DMS 273 (cell line): Measurements from ENCODE around the gene CFAP54.
A peak's percentile ranks its signal among the peaks of the same experiment; 100 is the strongest.

Experiments used
- DNase-seq: peaks from one replicate; lab custom pipeline; 2025; ENCODE audit not compliant: unreplicated experiment; lab: John Stamatoyannopoulos, UW

The CFAP54 gene, protein sequence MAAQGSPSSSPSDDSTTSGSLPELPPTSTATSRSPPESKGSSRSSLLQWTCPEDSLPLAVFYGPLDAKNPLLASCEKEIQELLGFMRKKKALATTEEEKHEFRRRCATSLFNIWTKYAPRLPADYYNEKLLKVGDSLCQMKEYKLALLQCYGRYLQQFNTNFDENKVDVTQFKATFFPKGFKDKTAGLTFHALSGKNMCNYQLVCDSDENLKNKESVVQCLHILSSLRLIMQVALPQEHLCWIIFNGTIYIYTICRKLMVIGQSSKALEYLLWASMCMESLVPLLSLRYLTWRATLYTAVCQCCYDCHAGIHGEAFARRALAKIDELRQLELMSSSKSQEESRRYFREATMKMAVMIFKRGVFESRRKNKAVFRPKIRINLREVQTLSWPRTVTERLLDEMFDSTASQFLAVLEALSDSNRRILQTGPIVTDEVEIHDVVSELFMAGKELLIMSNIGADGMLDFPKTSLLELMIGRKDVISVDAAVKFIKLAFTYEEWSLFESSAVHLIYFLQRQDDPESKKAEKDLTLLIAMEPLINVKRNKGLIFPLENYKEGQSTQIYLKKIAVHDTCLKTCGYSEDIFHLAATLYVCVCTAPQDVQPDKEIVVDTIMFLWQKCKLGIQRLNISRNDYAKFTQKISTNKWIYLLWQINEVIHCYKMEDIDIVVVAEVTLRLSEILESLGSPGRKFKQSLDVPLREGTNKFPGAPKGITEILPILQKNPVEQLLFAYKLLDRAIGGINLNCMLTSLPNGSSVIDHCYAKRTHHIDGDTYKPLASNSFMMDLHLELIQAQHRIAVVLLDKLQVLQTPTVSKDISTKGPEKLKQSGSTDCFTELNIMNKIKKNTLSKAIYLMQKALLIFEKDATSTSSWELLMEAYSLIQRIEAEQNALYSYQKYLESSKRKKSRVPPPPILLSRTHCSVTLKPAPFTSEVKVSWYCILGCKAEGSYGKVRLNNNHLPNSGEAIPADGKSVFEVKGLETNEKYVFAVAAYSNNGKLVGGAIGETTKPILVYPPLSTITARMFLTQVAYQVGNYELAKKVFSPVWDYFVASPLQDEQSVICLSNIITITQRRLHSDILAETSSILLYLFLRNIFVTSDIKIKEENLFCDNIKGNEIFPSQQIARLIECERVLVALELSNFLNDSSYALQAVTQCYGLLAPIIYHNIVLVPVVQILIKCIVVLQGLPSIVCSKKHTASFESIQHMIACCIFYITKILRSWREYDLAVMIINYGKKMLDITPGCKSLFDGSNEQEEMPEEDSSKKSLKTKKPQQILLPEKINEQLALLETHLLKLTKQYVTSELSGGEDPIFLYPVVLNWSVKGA (N-terminal part only)

GRCh38 chr12:96489392-96490056 is at the start of gene CFAP54:
TSS of gene CFAP54 (plus strand) at chr12:96489577. CDS start at chr12:96489610, 33 bp downstream.
- DNase-seq = peak; percentile 95

- DNase-seq = no peak
Observed at GRCh38 chr12:96441816-96442215, 47.6 kb upstream of the CFAP54 start.

DNA sequence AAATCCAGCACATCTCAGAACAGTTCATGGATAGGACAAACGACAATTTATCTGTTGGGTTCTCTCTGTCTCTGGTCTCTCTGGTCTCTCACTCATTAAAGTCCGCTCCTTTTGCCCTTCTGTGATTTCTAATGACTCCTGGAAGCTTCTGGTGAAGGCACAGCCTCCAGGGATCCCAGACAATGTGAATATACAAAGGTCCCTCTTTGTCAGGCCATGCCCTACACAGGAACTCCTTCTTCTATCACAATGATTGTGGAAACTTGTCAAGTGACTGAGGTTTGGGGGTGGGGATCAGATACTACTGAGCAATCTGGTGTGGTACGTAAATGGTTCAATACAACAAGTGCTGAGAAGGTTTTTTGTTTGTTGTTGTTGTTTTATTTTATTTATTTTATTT is 46.5 kb upstream of the CFAP54 start:
- DNase-seq = no peak

DNA sequence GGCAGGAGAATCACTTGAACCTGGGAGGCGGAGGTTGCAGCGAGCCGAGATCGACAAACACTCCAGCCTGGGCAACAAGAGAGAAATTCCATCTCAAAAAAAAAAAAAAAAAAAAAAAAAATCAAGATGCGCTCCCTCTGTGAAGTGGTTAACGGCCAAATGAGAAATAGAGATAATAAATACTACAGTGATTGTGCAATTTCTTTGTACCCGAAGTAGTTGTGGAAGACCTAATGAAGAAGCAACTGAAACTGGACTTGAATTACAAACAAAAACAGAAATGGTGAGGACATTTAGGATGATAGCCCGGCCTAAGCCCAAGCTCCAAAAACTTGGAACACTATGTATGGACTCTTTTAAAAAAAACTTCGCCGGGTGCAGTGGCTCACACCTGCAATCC is 45.0 kb upstream of the CFAP54 start:
- no peak for DNase-seq

- no peak for DNase-seq
Observed at GRCh38 chr12:96445691-96446583, 43.4 kb upstream of the CFAP54 start.

- no peak for DNase-seq
Observed at GRCh38 chr12:96447256-96447655, 42.1 kb upstream of the CFAP54 start.

GRCh38 chr12:96448300-96448699 is 41.1 kb upstream of the CFAP54 start:
- no peak for DNase-seq

DNA sequence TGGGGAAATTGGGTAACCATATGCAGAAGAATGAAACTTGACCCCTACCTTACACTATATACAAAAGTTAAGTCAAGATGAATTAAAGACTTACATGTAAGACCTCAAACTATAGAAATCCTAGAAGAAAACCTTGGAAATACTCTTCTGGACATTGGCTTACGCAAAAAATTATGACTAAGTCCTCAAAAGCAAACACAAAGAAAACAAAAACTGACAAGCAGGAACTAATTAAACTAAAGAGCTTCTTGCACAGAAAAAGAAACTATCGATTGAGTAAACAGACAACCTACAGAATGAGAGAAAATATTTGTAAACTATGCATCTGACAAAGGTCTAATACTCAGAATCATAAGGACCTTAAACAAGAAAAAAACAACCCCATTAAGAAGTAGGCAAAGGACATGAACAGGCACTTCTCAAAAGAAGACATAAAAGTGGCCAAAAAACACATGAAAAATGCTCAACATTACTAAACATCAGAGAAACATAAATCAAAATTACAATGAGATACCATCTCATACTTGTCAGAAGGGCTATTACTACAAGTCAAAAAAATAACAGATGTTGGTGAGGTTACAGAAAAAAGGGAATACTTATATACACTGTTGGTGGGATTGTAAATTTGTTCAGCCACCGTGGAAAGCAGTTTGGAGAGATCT is 37.0 kb upstream of the CFAP54 start:
- DNase-seq = no peak

DNA sequence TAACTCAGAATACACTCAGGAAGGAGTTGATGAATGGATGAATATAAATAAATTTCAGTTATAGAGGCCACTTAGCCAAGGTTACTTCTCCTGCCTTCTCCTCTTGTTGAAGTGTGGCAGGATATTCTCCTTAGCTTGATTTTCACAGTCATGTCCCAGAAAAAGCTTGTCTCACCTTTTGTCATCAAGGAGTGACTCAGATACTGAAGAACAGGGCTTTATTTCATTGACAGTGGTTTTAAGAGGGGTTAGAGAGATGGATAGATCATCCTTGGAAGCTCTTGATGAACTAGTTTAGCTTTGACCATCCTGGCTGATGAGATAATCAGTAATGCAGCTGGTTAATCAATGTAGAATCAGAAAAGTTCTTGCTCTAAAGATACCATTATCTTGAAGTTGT is 35.0 kb upstream of the CFAP54 start:
- no peak for DNase-seq

- no peak for DNase-seq
Observed at GRCh38 chr12:96456265-96456974, 33.0 kb upstream of the CFAP54 start.

GRCh38 chr12:96457191-96457930 is 32.0 kb upstream of the CFAP54 start:
- DNase-seq = no peak

DNA sequence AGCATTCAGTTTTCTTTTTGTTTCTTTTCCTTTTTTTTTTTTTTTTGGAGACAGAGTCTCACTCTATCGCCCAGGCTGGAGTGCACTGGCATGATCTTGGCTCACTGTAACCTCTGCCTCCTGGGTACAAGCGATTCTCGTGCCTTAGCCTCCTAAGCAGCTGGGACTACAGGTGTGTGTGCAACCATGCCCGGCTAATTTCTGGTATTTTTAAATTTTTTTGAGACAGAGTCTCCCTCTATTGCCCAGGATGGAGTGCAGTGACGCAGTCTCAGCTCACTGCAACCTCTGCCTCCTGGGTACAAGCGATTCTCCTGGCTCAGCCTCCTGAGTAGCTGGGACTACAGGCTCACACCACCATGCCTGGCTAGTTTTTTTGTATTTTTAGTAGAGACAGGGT is 30.1 kb upstream of the CFAP54 start:
- DNase-seq = peak; percentile 3

DNA sequence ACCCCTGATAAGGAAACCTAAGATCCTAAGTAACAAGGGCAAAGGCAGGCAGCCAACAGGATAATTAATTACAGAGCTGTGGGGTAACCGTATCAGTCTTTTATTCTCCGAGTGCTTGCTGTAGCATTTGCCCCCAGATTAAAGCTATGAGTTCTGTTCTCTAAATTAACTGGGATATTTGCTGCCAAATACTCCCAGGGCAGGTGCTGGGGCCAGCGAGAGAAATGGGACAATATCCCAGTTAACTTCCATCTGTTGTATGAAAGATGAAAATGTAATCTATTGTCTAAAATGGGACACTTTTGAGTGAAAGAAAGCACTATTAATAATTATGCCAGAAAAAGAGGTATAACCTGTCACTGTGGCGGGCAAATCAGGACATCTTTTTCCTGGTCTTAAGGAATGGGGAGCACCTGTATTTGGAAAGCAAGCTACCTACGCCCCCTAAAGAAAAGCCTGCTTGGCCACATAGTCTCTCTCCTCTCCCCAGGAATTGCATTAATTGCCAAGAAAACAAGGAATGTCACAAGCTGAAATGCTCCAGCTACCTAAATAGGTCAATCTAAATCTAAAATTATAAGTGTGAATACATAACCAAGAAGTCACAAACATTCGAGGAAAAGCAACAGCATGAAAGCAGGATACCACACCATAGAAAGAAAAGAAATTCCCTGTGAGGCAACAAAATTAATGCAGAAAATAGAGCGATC is 26.7 kb upstream of the CFAP54 start:
- no peak for DNase-seq

- no peak for DNase-seq
Observed at GRCh38 chr12:96465896-96466295, 23.5 kb upstream of the CFAP54 start.

DNA sequence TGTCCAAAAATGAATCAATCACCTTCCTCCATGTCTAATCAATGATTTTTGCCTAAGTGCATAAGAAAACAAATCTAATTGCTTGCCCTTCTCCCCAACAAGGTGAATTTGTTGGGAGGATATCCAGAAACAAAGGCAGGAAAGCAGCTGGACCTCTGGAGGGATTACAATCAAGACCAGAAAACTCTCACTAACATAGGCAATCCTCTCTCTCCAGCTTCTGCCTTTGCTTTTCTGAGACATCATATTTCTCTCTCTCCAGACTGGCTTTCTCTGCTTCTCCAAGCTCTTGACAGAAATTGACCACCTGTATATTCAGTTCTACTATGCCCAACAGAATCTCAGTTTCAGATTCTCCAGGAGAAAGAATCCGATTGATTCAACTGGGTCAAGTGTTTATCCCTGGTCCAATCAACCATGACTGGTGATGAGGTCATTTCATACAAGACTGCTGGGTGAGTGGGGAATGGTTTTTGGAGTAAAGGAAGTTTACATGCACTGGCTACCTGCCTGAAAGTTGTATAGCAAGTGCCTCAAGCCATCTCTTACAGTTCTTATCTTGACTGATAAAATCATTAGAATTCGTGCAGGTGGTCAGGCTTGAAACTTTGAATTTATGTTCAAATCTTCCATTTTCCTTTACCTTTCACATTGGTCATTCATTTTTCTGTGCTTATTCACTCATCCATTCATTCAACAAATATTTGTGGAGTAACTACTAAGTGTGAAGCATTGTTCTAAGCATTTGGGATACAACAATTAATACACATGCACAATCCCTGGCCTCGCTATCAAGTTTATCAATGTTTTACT is 22.2 kb upstream of the CFAP54 start:
- no peak for DNase-seq

DNA sequence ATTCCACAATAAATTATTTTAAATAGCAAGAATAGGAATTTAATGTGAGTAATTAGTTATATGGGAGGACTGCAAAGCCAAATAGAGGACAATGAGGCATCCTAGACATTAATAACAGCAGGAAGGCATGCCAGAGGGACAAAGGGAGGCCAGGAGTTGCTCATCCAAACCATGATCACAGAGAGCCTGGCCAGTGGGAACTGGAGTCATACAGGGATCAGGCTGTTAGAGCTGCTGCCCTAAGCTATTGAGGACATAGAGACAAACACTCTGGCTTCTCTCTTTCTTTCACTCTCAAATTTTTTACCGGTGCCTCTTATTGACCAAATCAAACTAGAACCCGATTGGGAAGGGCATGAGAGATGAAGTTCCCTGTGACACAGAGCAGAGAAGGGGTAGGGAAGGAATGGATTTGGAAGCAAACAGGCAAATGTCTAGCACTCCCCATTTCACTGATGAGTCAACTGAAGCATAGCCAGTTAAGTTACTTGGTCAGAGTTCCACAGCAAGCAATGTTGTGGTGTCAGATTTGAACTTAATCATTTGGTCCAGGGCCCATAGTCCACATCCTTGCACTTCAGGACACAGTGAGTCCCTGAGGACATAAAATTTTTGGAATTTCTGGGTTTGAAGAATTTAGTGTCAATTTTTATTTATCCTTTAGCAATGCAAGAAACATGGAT is 17.9 kb upstream of the CFAP54 start:
- DNase-seq = no peak
